ENCODE measurements around the gene RAB21. TPM values are rescaled to one million over a fixed set of nuclear protein-coding genes. Genes with fewer than 3 reads are reported as not detected.

RAB21 gene
- total and polyA plus RNA-seq, 9 donors: 8.8 to 77.0 (median 64.3) TPM

GRCh38 chr12:71792599-71792998 lies 37.9 kb downstream of the RAB21 start:
- WGBS, 3 donors: 76 to 90% (median 87%) methylated on average over 1 of the region's 1 CpG
- H3K4me3 ChIP-seq: no peak overlapping the region
- TF ChIP-seq EP300 (IDR thresholded peaks at IDR 0.05): no peak
- no peak for TF ChIP-seq POLR2A (IDR thresholded peaks at IDR 0.05)
- no peak for TF ChIP-seq CTCF (IDR thresholded peaks at IDR 0.05)
- H3K4me1 ChIP-seq (ENCODE audit: insufficient read depth): no peaks in the 10 kb centered on the region
- no peaks in the 10 kb centered on the region for H3K36me3 ChIP-seq
- no peak overlapping the region for H3K27ac ChIP-seq
- intact Hi-C loops (cut with DNase I): no loop called here
- no peaks in the 10 kb centered on the region for H3K27me3 ChIP-seq
- no peaks in the 10 kb centered on the region for H3K9me3 ChIP-seq
- no peak for DNase-seq

- intact Hi-C loops (cut with DNase I): no loop called here
- no peaks in the 10 kb centered on the region for H3K27me3 ChIP-seq
- no peak overlapping the region for H3K27ac ChIP-seq
- H3K4me1 ChIP-seq (ENCODE audit: insufficient read depth): no peaks in the 10 kb centered on the region
- no peaks in the 10 kb centered on the region for H3K36me3 ChIP-seq
- no peaks in the 10 kb centered on the region for H3K9me3 ChIP-seq
- TF ChIP-seq EP300 (IDR thresholded peaks at IDR 0.05) (no peak), POLR2A (IDR thresholded peaks at IDR 0.05) (no peak), CTCF (IDR thresholded peaks at IDR 0.05) (no peak)
- DNase-seq: no peak
- H3K4me3 ChIP-seq: no peak overlapping the region
- WGBS, 3 donors: 66 to 67% methylated on average over 1 of the region's 1 CpG; no CpG with 5 or more reads in 1 of the 3 donors
These were observed 41.2 kb downstream of the RAB21 start for GRCh38 chr12:71795901-71796300.

- WGBS, 3 donors: 73 to 78% (median 74%) methylated on average over 1 of the region's 1 CpG
- no peaks in the 10 kb centered on the region for H3K4me1 ChIP-seq (ENCODE audit: insufficient read depth)
- no peaks in the 10 kb centered on the region for H3K27me3 ChIP-seq
- DNase-seq: no peak
- H3K27ac ChIP-seq: no peak overlapping the region
- no peaks in the 10 kb centered on the region for H3K36me3 ChIP-seq
- no peak overlapping the region for H3K4me3 ChIP-seq
- intact Hi-C loops (cut with DNase I): no loop called here
- TF ChIP-seq CTCF (IDR thresholded peaks at IDR 0.05) (no peak), POLR2A (IDR thresholded peaks at IDR 0.05) (no peak), EP300 (IDR thresholded peaks at IDR 0.05) (no peak)
- H3K9me3 ChIP-seq: no peaks in the 10 kb centered on the region
These were observed 42.9 kb downstream of the RAB21 start for GRCh38 chr12:71797531-71797930.

- Histone ChIP-seq H3K36me3 (no peaks in the 10 kb centered on the region), H3K27ac (no peak overlapping the region), H3K9me3 (no peaks in the 10 kb centered on the region), H3K4me3 (no peak overlapping the region), H3K4me1 (ENCODE audit: insufficient read depth) (no peaks in the 10 kb centered on the region), H3K27me3 (no peaks in the 10 kb centered on the region)
- intact Hi-C loops (cut with DNase I): no loop called here
- TF ChIP-seq EP300 (IDR thresholded peaks at IDR 0.05): no peak
- no peak for TF ChIP-seq CTCF (IDR thresholded peaks at IDR 0.05)
- TF ChIP-seq POLR2A (IDR thresholded peaks at IDR 0.05): no peak
- DNase-seq: no peak
These were observed 44.4 kb downstream of the RAB21 start for GRCh38 chr12:71799106-71799505.

GRCh38 chr12:71800177-71800576 lies 45.5 kb downstream of the RAB21 start:
- Histone ChIP-seq H3K4me3 (no peak overlapping the region), H3K27me3 (no peaks in the 10 kb centered on the region), H3K4me1 (ENCODE audit: insufficient read depth) (no peaks in the 10 kb centered on the region), H3K36me3 (no peaks in the 10 kb centered on the region), H3K9me3 (no peaks in the 10 kb centered on the region), H3K27ac (no peak overlapping the region)
- WGBS, 3 donors: 83 to 91% (median 88%) methylated on average over 3 of the region's 3 CpGs
- intact Hi-C loops (cut with DNase I): no loop called here
- TF ChIP-seq EP300 (IDR thresholded peaks at IDR 0.05) (no peak), POLR2A (IDR thresholded peaks at IDR 0.05) (no peak), CTCF (IDR thresholded peaks at IDR 0.05) (no peak)
- DNase-seq: no peak
